ENCODE results near the gene SCARF2.
"Not testable (repeated sequence)": the region's sequence is repeated elsewhere in the genome, so short reads cannot be mapped to it uniquely, and the experiment has no call there.

SCARF2 gene

GRCh38 chr22:20383538-20383937, 54.1 kb downstream of the SCARF2 start:
- ATAC-seq (ENCODE audit: low read depth) (no peak), DNase-seq (ENCODE audit: low spot score in 2 of 2) (no peak)
- no peaks in the 10 kb centered on the region for H3K4me1 Mint-ChIP-seq
- H3K9me3 Mint-ChIP-seq = no peaks in the 10 kb centered on the region
- H3K27me3 Mint-ChIP-seq = peaks cover 2% of the 10 kb centered on the region
- no peak overlapping the region for H3K27ac Mint-ChIP-seq
- H3K36me3 Mint-ChIP-seq = no peaks in the 10 kb centered on the region
- H3K4me3 Mint-ChIP-seq = no peak overlapping the region

- H3K27ac Mint-ChIP-seq = no peak overlapping the region
- ATAC-seq (ENCODE audit: low read depth) (no peak), DNase-seq (ENCODE audit: low spot score in 2 of 2) (no peak)
- H3K4me3 Mint-ChIP-seq = no peak overlapping the region
- H3K9me3 Mint-ChIP-seq = no peaks in the 10 kb centered on the region
- no peaks in the 10 kb centered on the region for H3K36me3 Mint-ChIP-seq
- H3K4me1 Mint-ChIP-seq = no peaks in the 10 kb centered on the region
- peaks cover 2% of the 10 kb centered on the region for H3K27me3 Mint-ChIP-seq
Observed at GRCh38 chr22:20380486-20380885, 57.1 kb downstream of the SCARF2 start.

- not testable (repeated sequence) for H3K36me3 Mint-ChIP-seq; H3K27ac Mint-ChIP-seq; DNase-seq (ENCODE audit: low spot score in 2 of 2); H3K4me3 Mint-ChIP-seq; H3K9me3 Mint-ChIP-seq; H3K4me1 Mint-ChIP-seq; H3K27me3 Mint-ChIP-seq; ATAC-seq (ENCODE audit: low read depth)
Observed at GRCh38 chr22:20378684-20379083, 58.9 kb downstream of the SCARF2 start.

- H3K27ac Mint-ChIP-seq = no peak overlapping the region
- H3K4me3 Mint-ChIP-seq = no peak overlapping the region
- H3K9me3 Mint-ChIP-seq = peaks cover 3% of the 10 kb centered on the region
- peaks cover 11% of the 10 kb centered on the region for H3K27me3 Mint-ChIP-seq
- no peaks in the 10 kb centered on the region for H3K36me3 Mint-ChIP-seq
- ATAC-seq (ENCODE audit: low read depth) (no peak), DNase-seq (ENCODE audit: low spot score in 2 of 2) (no peak)
- no peaks in the 10 kb centered on the region for H3K4me1 Mint-ChIP-seq
Observed at GRCh38 chr22:20378110-20378509, 59.5 kb downstream of the SCARF2 start.

- not testable (repeated sequence) for H3K4me1 Mint-ChIP-seq; H3K27ac Mint-ChIP-seq; DNase-seq (ENCODE audit: low spot score in 2 of 2); H3K9me3 Mint-ChIP-seq; H3K36me3 Mint-ChIP-seq; ATAC-seq (ENCODE audit: low read depth); H3K4me3 Mint-ChIP-seq
- peaks cover 11% of the 10 kb centered on the region for H3K27me3 Mint-ChIP-seq
Observed at GRCh38 chr22:20376983-20377382, 60.6 kb downstream of the SCARF2 start.

- not testable (repeated sequence) for ATAC-seq (ENCODE audit: low read depth); H3K4me1 Mint-ChIP-seq
Observed at GRCh38 chr22:20376281-20376680, 61.3 kb downstream of the SCARF2 start.

More at GRCh38 chr22:20376281-20376680, 61.3 kb downstream of the SCARF2 start:
- not testable (repeated sequence) for DNase-seq (ENCODE audit: low spot score in 2 of 2); H3K27ac Mint-ChIP-seq; H3K4me3 Mint-ChIP-seq; H3K36me3 Mint-ChIP-seq; H3K9me3 Mint-ChIP-seq
- peaks cover 11% of the 10 kb centered on the region for H3K27me3 Mint-ChIP-seq
